GM18502 (cell line): ENCODE results near the gene SLC38A11.
A peak's percentile ranks its signal among the peaks of the same experiment; 100 is the strongest.

ENCODE experiments used
- ATAC-seq: cut with Tn5 transposase; IDR thresholded peaks from one replicate; pipeline ENCODE4 v1.9.1; 2021; ENCODE audit warnings: mild to moderate bottlenecking; ENCODE audit not compliant: unreplicated experiment, poor library complexity

SLC38A11 gene

GRCh38 chr2:164922134-164922533 lies 33.2 kb downstream of the SLC38A11 start:
- no peak for ATAC-seq

GRCh38 chr2:164920430-164920829 lies 34.9 kb downstream of the SLC38A11 start:
- no peak for ATAC-seq

- no peak for ATAC-seq
Observed at GRCh38 chr2:164917296-164917903, 37.9 kb downstream of the SLC38A11 start.

- ATAC-seq = no peak
Observed at GRCh38 chr2:164915566-164915965, 39.8 kb downstream of the SLC38A11 start.

- ATAC-seq = no peak
Observed at GRCh38 chr2:164913640-164914350, 41.5 kb downstream of the SLC38A11 start.

GRCh38 chr2:164913011-164913410 lies 42.3 kb downstream of the SLC38A11 start:
- no peak for ATAC-seq

GRCh38 chr2:164911832-164912231 lies 43.5 kb downstream of the SLC38A11 start:
- no peak for ATAC-seq

GRCh38 chr2:164910101-164910899 lies 45.0 kb downstream of the SLC38A11 start:
- ATAC-seq = peak; percentile 94

GRCh38 chr2:164906947-164907346 lies 48.4 kb downstream of the SLC38A11 start:
- ATAC-seq = no peak

GRCh38 chr2:164905307-164905706 lies 50.0 kb downstream of the SLC38A11 start:
- ATAC-seq = no peak

GRCh38 chr2:164903951-164904350 lies 51.4 kb downstream of the SLC38A11 start:
- no peak for ATAC-seq

- no peak for ATAC-seq
Observed at GRCh38 chr2:164903204-164903603, 52.1 kb downstream of the SLC38A11 start.

GRCh38 chr2:164899121-164899520 lies 56.2 kb downstream of the SLC38A11 start:
- no peak for ATAC-seq

- no peak for ATAC-seq
Observed at GRCh38 chr2:164898475-164898874, 56.9 kb downstream of the SLC38A11 start.

GRCh38 chr2:164897469-164898260 lies 57.7 kb downstream of the SLC38A11 start:
- ATAC-seq = no peak

- ATAC-seq = peak; percentile 100
Observed at GRCh38 chr2:164896634-164897355, 58.5 kb downstream of the SLC38A11 start.

GRCh38 chr2:164896226-164896625 lies 59.1 kb downstream of the SLC38A11 start:
- no peak for ATAC-seq

- no peak for ATAC-seq
Observed at GRCh38 chr2:164891460-164891859, 63.9 kb downstream of the SLC38A11 start.

GRCh38 chr2:164890544-164890943 lies 64.8 kb downstream of the SLC38A11 start:
- ATAC-seq = no peak

- no peak for ATAC-seq
Observed at GRCh38 chr2:164888592-164888991, 66.7 kb downstream of the SLC38A11 start.
